Sigmoid colon (tissue), 4 donors: ENCODE measurements around the gene KIRREL3.

Experiments used
- EP300 ChIP-seq, 4 donors: sonication (generic); formaldehyde crosslinking; IDR thresholded peaks; one replicate each; pipeline ENCODE4 v1.6.1; 2017; ENCODE audit warnings: antibody characterized with exemption in 4 of 4
- POLR2A ChIP-seq, 2 donors: fragments of 450-650 bp; IDR thresholded peaks; one replicate each; pipeline ENCODE4 v1.6.1; 2016; ENCODE audit warnings: antibody characterized with exemption in 2 of 2, mild to moderate bottlenecking in 2 of 2, moderate library complexity in 2 of 2
- POLR2AphosphoS5 ChIP-seq, 4 donors: sonication (generic); formaldehyde crosslinking; IDR thresholded peaks; one replicate each; pipeline ENCODE4 v1.6.1; 2017; ENCODE audit warnings: antibody characterized with exemption in 4 of 4
- TF ChIP-seq, protein P1 (sequence below), 4 experiments: fragments of 450-650 bp in 3 of 4; fragments of 200-600 bp in 1 of 4; IDR thresholded peaks; one replicate each; pipeline ENCODE4 v1.5.1; 2016 to 2019; ENCODE audit warnings: antibody characterized with exemption in 4 of 4, mild to moderate bottlenecking in 3 of 4, moderate library complexity in 2 of 4

DNA sequence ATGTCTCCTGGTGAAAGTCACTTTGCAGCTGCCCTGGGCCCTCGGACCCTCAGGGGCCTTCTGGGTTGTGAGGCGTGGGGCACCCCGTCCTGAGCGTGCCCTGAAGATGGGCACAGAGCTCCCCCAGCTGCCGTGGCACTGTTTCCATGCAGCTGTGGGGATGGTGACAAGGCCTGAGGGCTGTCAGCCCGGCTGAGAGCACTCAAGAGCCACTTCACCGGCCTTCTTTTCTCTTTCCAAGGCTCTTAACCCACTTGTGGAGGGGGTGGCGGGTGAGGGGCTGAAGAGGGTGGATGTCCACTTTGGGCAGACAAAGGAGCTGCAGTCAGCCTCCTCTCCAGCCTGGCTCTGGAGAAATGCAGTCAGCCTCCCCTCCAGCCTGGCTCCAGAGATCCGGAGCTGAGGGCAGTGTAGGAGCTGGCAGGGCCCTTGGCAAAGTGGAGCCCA, 405.6 kb downstream of the KIRREL3 start:
- TF ChIP-seq, protein P1, sequence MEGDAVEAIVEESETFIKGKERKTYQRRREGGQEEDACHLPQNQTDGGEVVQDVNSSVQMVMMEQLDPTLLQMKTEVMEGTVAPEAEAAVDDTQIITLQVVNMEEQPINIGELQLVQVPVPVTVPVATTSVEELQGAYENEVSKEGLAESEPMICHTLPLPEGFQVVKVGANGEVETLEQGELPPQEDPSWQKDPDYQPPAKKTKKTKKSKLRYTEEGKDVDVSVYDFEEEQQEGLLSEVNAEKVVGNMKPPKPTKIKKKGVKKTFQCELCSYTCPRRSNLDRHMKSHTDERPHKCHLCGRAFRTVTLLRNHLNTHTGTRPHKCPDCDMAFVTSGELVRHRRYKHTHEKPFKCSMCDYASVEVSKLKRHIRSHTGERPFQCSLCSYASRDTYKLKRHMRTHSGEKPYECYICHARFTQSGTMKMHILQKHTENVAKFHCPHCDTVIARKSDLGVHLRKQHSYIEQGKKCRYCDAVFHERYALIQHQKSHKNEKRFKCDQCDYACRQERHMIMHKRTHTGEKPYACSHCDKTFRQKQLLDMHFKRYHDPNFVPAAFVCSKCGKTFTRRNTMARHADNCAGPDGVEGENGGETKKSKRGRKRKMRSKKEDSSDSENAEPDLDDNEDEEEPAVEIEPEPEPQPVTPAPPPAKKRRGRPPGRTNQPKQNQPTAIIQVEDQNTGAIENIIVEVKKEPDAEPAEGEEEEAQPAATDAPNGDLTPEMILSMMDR (IDR thresholded peaks at IDR 0.05) = no peak
- TF ChIP-seq POLR2AphosphoS5 (IDR thresholded peaks at IDR 0.05) (no peak), POLR2A (IDR thresholded peaks at IDR 0.05) (no peak), EP300 (IDR thresholded peaks at IDR 0.05) (no peak)
